HL-60/S4 treated with phorbol 12-myristate 13-acetate at 8.2 ng/mL for 4 days and 3 days (cell line): ENCODE measurements around the gene LAMA1.

Experiments used
- in situ Hi-C: fragments of 300-500 bp; cut with MboI; formaldehyde crosslinking; loops from 2 replicates; pipeline ENCODE4 v1.15.0; 2022; ENCODE audit warnings: low sequenced_read_pairs

The LAMA1 gene

GRCh38 chr18:6994771-6995430 is 122.7 kb downstream of the LAMA1 start:
- in situ Hi-C loops, result no loop called here

DNA sequence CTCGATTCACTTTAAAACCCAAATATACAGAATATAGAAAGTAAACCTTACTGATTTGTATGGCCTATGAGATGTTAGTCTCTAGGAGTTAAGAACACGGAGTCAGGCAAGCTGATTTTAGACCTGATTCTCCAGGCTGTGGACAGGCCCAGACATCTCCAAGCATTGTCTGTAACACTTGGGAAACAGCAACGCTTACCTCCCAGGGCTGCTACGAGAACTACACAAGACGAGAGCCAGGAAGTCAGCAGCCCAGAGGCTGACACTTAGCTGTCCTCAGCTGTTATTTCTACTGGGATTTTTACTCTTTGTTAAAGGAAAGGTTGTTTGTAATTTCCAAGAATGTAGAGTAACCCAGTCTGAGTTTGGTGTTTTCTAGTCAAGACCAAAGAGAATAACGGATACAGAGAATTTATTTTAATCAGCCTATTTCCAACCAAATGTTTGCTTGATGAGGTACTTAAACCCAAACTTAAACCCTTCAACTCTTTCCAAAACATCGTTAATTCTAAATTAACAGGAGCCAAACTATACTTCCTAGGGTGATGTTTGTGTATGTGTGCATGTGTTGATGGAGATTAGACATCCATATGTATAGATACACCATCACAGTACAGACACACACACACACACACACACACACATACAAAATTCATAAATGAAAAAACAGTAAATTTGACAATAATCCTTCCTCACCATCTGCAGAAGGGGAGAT is 123.4 kb downstream of the LAMA1 start:
- in situ Hi-C loops, result no loop called here

DNA sequence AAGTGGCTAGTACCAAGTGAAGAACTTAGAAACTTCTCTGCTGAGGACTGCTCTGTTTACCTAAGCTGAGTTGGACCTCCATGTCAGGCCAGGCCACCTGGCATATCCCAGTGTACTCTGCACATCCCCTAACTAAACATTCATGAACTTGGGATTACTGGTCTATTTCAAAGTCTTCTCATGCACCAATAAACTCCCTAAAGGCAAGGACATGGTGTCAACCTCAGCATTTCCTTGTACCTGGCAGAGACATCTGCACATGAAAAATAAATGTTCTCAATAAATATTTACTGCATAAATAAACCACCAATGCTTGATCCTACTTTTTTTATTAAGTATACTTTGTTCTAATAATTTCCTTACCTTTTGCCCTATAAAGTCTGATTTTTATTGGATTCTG is 124.8 kb downstream of the LAMA1 start:
- in situ Hi-C loops, result no loop called here

DNA sequence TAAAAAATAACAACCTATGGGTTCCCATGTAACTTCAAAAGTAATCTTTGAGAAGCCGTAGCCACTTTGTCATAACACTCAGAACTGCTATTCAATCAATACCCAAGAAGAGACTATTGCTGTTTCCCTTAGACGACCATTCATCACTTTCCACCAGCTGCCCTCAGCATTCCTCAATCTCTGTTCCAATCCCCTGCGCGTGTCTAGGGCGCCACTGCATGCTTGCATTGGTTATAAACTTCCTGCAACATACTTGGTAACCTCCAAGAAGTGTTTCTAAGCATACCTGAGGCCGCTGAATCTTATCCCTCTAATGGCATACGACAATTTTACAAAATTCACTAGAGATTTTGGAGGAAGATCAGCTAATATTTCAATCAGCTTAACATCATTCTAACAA is 134.2 kb downstream of the LAMA1 start:
- in situ Hi-C loops, result no loop called here

GRCh38 chr18:6982398-6982797 is 135.2 kb downstream of the LAMA1 start:
- in situ Hi-C loops, result no loop called here

DNA sequence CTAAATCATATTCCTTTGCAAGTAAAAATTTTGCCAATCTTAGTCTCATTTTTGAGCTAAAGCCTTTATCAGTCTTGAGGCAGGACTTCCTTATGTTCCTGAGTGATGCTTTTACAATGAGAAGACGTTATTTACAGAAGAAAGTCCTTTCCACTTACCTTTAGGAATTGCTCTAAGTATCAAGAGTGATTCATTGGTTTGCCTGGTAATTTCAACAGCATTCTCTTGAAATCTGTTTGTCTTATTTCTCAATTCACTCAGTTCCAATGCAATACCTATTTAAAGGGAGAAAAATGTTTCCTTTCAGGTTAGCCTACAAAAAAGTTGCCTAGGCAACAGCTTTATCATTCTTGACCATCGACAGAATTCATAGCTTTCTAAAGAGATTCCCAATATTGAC is 137.2 kb downstream of the LAMA1 start:
- in situ Hi-C loops, result no loop called here

GRCh38 chr18:6979954-6980353 is 137.6 kb downstream of the LAMA1 start:
- in situ Hi-C loops, result no loop called here

- in situ Hi-C loops, result no loop called here
Measured at GRCh38 chr18:6976935-6977334, 140.7 kb downstream of the LAMA1 start.

- in situ Hi-C loops, result no loop called here
Measured at GRCh38 chr18:6975084-6975483, 142.5 kb downstream of the LAMA1 start.

DNA sequence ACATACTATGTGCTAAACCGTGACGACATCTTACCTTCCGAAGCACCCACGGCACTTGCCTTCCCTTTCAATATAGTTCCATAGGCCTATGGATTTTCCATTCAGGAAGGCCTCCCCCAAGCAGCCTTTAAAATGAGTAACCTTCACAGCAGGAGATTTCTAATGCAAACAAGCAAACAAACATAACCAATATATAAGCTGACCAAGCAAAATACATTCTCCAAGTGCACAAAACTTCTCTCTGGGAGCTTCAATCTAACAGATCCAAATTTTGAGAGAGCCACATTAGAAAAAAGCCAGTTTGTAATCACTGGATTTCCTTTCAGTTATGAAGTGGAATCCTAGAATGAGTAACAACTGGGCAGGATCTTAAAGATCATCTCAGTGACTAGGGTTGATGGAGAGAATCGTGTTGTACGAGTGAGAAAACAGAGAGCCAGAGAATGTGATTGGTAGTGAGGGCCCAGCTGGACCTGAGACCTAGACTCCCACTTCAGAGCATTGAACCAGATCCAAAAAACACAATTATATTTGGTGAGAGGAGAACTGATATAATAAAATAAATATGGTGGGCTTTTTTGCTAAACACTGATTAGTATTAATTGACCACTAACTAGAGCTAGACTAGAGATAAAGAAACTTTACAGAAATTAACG is 145.6 kb downstream of the LAMA1 start:
- in situ Hi-C loops, result no loop called here

DNA sequence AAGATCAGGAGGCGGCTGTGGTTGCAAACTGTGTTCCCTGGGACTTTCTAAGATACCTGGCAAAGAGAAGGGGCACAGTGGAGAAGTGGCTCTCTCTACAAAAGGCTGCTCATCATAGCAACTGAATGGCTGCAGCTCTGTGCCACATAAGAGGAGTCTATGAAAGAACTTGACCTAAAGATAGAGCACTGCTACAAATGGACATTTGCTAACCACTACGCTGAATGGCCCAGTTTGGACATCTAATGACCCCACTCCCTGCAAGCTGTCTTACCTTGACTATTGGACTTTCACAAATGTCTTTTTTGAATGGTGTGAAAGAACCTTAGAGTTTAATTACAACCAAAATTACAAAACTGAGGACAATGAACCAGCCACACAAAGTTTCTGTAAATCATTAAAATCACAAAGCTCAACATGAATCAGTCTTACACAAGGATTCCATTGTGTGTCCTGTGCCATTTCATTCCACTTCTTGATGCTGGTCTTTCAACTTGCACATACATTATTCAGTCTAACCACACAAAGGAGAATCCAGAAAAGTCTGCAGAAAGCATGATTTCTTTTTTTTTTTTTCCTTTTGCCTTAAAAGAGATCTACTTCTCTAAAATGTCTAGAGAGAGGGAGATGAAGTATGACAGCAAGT is 154.0 kb downstream of the LAMA1 start:
- in situ Hi-C loops, result no loop called here

- in situ Hi-C loops, result no loop called here
Measured at GRCh38 chr18:6962571-6963451, 154.8 kb downstream of the LAMA1 start.

GRCh38 chr18:6961331-6961730 is 156.3 kb downstream of the LAMA1 start:
- in situ Hi-C loops, result no loop called here

GRCh38 chr18:6960656-6961055 is 156.9 kb downstream of the LAMA1 start:
- in situ Hi-C loops, result no loop called here

GRCh38 chr18:6960124-6960523 is 157.5 kb downstream of the LAMA1 start:
- in situ Hi-C loops, result no loop called here

DNA sequence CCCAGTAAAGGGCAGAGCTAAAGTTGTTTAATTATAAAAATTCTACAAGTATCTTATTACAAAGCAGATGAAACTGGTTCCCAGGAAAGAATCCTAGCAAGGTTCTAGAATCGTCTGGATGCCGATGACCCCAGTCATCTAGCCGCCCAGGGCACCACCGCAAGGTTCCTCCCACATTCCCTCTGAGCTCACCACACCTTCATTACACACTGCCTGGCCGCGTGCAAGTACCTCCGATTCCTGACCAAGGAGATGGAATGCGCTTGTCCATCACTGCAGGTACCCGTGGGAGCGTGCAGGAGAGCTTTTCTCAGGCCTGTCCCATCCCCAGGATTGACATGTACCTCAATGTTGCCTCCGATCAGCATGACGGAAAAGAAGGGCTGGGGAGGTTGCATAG is 158.5 kb downstream of the LAMA1 start:
- in situ Hi-C loops, result no loop called here

- in situ Hi-C loops, result no loop called here
Measured at GRCh38 chr18:6956999-6957398, 160.6 kb downstream of the LAMA1 start.

DNA sequence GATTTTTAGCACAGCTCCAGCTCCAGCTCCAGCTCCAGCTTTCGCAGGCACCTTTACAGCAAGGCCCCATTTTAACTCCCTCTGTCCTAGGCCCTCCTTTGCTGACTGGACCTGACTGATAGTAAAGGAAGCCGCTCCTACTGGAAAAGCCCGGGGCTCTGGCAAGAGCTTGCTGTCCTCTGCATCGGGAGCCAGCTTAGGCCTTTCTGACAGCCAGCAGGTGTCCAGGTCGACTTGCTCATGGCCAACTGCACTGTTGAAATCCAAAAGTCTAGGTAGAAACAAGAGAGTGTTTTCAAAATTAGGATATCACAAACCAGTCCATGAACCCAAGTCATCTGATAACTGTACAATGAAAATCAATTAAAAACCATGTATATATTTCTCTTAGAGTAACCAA is 161.1 kb downstream of the LAMA1 start:
- in situ Hi-C loops, result no loop called here

DNA sequence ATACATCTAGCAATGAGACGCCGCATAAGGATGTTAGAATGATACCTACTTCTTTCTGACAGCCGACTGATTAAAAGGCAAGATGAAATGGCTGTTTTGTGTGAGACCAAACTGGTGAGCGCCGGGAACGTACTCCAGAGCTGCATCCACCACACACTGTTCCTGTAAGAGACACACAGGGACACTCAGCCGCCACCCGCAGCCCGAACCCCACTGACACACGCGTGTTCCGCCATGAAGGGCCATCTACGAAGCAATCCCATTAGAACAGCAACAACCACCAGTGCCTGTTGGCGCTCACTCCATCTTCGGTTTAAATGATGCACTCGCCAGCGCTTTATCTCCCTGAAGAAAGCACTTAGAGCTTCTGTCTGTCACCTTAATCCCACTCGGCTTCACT is 162.3 kb downstream of the LAMA1 start:
- in situ Hi-C loops, result no loop called here

- in situ Hi-C loops, result no loop called here
Measured at GRCh38 chr18:6954501-6954900, 163.1 kb downstream of the LAMA1 start.
